Measurements from ENCODE around the gene PLET1.

- TF ChIP-seq, protein P1, sequence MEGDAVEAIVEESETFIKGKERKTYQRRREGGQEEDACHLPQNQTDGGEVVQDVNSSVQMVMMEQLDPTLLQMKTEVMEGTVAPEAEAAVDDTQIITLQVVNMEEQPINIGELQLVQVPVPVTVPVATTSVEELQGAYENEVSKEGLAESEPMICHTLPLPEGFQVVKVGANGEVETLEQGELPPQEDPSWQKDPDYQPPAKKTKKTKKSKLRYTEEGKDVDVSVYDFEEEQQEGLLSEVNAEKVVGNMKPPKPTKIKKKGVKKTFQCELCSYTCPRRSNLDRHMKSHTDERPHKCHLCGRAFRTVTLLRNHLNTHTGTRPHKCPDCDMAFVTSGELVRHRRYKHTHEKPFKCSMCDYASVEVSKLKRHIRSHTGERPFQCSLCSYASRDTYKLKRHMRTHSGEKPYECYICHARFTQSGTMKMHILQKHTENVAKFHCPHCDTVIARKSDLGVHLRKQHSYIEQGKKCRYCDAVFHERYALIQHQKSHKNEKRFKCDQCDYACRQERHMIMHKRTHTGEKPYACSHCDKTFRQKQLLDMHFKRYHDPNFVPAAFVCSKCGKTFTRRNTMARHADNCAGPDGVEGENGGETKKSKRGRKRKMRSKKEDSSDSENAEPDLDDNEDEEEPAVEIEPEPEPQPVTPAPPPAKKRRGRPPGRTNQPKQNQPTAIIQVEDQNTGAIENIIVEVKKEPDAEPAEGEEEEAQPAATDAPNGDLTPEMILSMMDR (IDR thresholded peaks at IDR 0.05): no peak
- TF ChIP-seq ZFX (IDR thresholded peaks at IDR 0.05; ENCODE audit: borderline replicate concordance): no peak
Observed at GRCh38 chr11:112308651-112309050, 48.0 kb upstream of the PLET1 start.

All from 22Rv1 (cell line).